ENCODE data around the gene PRSS57. TPM values are rescaled to one million over a fixed set of nuclear protein-coding genes. Genes with fewer than 3 reads are reported as not detected.

PRSS57 gene
- total and polyA plus RNA-seq, 2 of the 8 experiments (the other 6 are each of a cell fraction or from before 2014, with no cell fraction given): not detected

GRCh38 chr19:681029-682019, 13.9 kb downstream of the PRSS57 start (continued):
- TF ChIP-seq, protein P1, sequence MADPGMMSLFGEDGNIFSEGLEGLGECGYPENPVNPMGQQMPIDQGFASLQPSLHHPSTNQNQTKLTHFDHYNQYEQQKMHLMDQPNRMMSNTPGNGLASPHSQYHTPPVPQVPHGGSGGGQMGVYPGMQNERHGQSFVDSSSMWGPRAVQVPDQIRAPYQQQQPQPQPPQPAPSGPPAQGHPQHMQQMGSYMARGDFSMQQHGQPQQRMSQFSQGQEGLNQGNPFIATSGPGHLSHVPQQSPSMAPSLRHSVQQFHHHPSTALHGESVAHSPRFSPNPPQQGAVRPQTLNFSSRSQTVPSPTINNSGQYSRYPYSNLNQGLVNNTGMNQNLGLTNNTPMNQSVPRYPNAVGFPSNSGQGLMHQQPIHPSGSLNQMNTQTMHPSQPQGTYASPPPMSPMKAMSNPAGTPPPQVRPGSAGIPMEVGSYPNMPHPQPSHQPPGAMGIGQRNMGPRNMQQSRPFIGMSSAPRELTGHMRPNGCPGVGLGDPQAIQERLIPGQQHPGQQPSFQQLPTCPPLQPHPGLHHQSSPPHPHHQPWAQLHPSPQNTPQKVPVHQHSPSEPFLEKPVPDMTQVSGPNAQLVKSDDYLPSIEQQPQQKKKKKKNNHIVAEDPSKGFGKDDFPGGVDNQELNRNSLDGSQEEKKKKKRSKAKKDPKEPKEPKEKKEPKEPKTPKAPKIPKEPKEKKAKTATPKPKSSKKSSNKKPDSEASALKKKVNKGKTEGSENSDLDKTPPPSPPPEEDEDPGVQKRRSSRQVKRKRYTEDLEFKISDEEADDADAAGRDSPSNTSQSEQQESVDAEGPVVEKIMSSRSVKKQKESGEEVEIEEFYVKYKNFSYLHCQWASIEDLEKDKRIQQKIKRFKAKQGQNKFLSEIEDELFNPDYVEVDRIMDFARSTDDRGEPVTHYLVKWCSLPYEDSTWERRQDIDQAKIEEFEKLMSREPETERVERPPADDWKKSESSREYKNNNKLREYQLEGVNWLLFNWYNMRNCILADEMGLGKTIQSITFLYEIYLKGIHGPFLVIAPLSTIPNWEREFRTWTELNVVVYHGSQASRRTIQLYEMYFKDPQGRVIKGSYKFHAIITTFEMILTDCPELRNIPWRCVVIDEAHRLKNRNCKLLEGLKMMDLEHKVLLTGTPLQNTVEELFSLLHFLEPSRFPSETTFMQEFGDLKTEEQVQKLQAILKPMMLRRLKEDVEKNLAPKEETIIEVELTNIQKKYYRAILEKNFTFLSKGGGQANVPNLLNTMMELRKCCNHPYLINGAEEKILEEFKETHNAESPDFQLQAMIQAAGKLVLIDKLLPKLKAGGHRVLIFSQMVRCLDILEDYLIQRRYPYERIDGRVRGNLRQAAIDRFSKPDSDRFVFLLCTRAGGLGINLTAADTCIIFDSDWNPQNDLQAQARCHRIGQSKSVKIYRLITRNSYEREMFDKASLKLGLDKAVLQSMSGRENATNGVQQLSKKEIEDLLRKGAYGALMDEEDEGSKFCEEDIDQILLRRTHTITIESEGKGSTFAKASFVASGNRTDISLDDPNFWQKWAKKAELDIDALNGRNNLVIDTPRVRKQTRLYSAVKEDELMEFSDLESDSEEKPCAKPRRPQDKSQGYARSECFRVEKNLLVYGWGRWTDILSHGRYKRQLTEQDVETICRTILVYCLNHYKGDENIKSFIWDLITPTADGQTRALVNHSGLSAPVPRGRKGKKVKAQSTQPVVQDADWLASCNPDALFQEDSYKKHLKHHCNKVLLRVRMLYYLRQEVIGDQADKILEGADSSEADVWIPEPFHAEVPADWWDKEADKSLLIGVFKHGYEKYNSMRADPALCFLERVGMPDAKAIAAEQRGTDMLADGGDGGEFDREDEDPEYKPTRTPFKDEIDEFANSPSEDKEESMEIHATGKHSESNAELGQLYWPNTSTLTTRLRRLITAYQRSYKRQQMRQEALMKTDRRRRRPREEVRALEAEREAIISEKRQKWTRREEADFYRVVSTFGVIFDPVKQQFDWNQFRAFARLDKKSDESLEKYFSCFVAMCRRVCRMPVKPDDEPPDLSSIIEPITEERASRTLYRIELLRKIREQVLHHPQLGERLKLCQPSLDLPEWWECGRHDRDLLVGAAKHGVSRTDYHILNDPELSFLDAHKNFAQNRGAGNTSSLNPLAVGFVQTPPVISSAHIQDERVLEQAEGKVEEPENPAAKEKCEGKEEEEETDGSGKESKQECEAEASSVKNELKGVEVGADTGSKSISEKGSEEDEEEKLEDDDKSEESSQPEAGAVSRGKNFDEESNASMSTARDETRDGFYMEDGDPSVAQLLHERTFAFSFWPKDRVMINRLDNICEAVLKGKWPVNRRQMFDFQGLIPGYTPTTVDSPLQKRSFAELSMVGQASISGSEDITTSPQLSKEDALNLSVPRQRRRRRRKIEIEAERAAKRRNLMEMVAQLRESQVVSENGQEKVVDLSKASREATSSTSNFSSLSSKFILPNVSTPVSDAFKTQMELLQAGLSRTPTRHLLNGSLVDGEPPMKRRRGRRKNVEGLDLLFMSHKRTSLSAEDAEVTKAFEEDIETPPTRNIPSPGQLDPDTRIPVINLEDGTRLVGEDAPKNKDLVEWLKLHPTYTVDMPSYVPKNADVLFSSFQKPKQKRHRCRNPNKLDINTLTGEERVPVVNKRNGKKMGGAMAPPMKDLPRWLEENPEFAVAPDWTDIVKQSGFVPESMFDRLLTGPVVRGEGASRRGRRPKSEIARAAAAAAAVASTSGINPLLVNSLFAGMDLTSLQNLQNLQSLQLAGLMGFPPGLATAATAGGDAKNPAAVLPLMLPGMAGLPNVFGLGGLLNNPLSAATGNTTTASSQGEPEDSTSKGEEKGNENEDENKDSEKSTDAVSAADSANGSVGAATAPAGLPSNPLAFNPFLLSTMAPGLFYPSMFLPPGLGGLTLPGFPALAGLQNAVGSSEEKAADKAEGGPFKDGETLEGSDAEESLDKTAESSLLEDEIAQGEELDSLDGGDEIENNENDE (IDR thresholded peaks at IDR 0.05; ENCODE audit: insufficient replicate concordance, low read length): no peak

All from H1 (cell line).